ENCODE data around the gene TMEM87B.
"Not testable (repeated sequence)": the region's sequence is repeated elsewhere in the genome, so short reads cannot be mapped to it uniquely, and the experiment has no call there.

The TMEM87B gene

GRCh38 chr2:112069794-112070193, 14.7 kb downstream of the TMEM87B start:
- DNase-seq = not testable (repeated sequence)

- DNase-seq = peak; percentile 25
Observed at GRCh38 chr2:112073875-112074274, 18.8 kb downstream of the TMEM87B start.

GRCh38 chr2:112074506-112074905, 19.4 kb downstream of the TMEM87B start:
- DNase-seq = no peak

GRCh38 chr2:112075490-112076260, 20.6 kb downstream of the TMEM87B start:
- peak; percentile 13 for DNase-seq

GRCh38 chr2:112077814-112078213, 22.7 kb downstream of the TMEM87B start:
- no peak for DNase-seq

GRCh38 chr2:112081262-112081661, 26.2 kb downstream of the TMEM87B start:
- no peak for DNase-seq

GRCh38 chr2:112084689-112085374, 29.8 kb downstream of the TMEM87B start:
- DNase-seq = no peak

GRCh38 chr2:112085375-112085730, 30.3 kb downstream of the TMEM87B start:
- no peak for DNase-seq

GRCh38 chr2:112085916-112086669, 31.0 kb downstream of the TMEM87B start:
- DNase-seq = no peak

GRCh38 chr2:112087346-112088020, 32.4 kb downstream of the TMEM87B start:
- DNase-seq = no peak

- no peak for DNase-seq
Observed at GRCh38 chr2:112089375-112089774, 34.3 kb downstream of the TMEM87B start.

- peak; percentile 86 for DNase-seq
Observed at GRCh38 chr2:112092286-112093041, 37.4 kb downstream of the TMEM87B start.

- DNase-seq = no peak
Observed at GRCh38 chr2:112093216-112093615, 38.1 kb downstream of the TMEM87B start.

- DNase-seq = no peak
Observed at GRCh38 chr2:112095681-112096080, 40.6 kb downstream of the TMEM87B start.

GRCh38 chr2:112096098-112096497, 41.0 kb downstream of the TMEM87B start:
- DNase-seq = no peak

- no peak for DNase-seq
Observed at GRCh38 chr2:112108178-112108832, 53.2 kb downstream of the TMEM87B start.

- DNase-seq = no peak
Observed at GRCh38 chr2:112109278-112109677, 54.2 kb downstream of the TMEM87B start.

- DNase-seq = peak; percentile 7
Observed at GRCh38 chr2:112110966-112111365, 55.9 kb downstream of the TMEM87B start.

- DNase-seq = not testable (repeated sequence)
Observed at GRCh38 chr2:112113354-112113753, 58.3 kb downstream of the TMEM87B start.

- no peak for DNase-seq
Observed at GRCh38 chr2:112118148-112118547, 63.1 kb downstream of the TMEM87B start.

- DNase-seq = peak; percentile 52
Observed at GRCh38 chr2:112121682-112122254, 66.7 kb downstream of the TMEM87B start.

All from fibroblast of skin of back (primary cell).